Ectodermal cell (in vitro differentiated cells): ENCODE measurements around the gene DPY19L3.

Source experiments
- H3K27ac ChIP-seq: 2 replicates; pipeline ENCODE4 v1.7.0; 2013; ENCODE audit warnings: mild to moderate bottlenecking, low read depth, low read length; ENCODE audit not compliant: insufficient read depth, poor library complexity, severe bottlenecking
- H3K27me3 ChIP-seq: 2 replicates; pipeline ENCODE4 v1.7.0; 2013; ENCODE audit warnings: mild to moderate bottlenecking, low read length; ENCODE audit not compliant: insufficient read depth, control insufficient read depth, poor library complexity, severe bottlenecking
- H3K36me3 ChIP-seq: one replicate; pipeline ENCODE4 v1.7.0; 2013; ENCODE audit warnings: low read length; ENCODE audit not compliant: control insufficient read depth, insufficient read depth
- H3K4me1 ChIP-seq: one replicate; pipeline ENCODE4 v1.7.0; 2013; ENCODE audit warnings: low read length; ENCODE audit not compliant: control insufficient read depth, insufficient read depth
- H3K4me3 ChIP-seq: 2 replicates; pipeline ENCODE4 v1.7.0; 2013; ENCODE audit warnings: low read depth, low read length, control low read depth; ENCODE audit not compliant: insufficient read depth
- H3K9me3 ChIP-seq: 2 replicates; pipeline ENCODE4 v1.7.0; 2013; ENCODE audit warnings: mild to moderate bottlenecking, low read length, moderate library complexity; ENCODE audit not compliant: control insufficient read depth
- WGBS, 2 experiments: methylation state at CpG; one replicate each; pipeline ENCODE4 v1.1.7; 2013; ENCODE audit warnings: missing lambda C conversion rate in 2 of 2; 5-methylcytosine and 5-hydroxymethylcytosine counted together

DPY19L3 gene

DNA sequence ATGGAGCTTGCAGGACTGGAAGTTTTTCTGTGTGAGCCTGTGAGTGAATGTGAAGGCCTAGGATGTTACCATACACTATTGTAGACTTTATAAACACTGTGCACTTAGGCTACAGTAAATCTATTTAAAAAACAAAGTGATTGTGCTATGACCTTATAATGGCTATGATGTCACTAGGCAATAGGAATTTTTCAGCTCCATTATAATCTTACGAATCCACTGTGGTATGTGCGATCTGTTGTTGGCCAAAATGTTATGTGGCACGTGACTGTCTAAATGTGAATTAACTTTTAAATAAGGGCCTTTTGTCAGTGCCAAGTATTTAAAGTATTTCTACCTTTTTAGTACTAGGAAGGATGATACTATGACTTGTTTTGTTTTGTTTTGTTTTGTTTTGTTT is 54.9 kb downstream of the DPY19L3 start:
- Histone ChIP-seq H3K27ac (no peak overlapping the region), H3K9me3 (no peaks in the 10 kb centered on the region), H3K4me3 (no peak overlapping the region), H3K27me3 (no peaks in the 10 kb centered on the region), H3K36me3 (peaks cover 7% of the 10 kb centered on the region), H3K4me1 (no peaks in the 10 kb centered on the region)
- WGBS, 2 experiments = 94 to 97% methylated on average over 3 of the region's 3 CpGs

DNA sequence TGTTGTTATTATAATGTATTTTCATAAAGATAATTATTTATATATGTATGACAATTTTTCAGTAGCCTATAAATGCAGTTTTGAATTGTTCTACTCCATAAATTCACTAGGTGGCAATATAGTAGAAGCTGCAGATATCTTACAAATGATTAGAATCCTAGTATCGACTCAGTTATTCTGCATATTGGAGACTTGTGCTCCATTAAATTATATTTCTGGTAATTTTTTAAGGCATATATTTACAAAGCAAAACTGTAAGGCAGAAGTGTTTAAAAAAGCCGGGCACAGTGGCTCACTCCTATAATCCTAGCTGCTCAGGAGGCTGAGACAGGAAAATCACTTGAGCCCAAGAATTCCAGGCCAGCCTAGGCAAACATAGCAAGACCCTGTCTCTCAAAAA is 58.7 kb downstream of the DPY19L3 start:
- Histone ChIP-seq H3K36me3 (no peaks in the 10 kb centered on the region), H3K27me3 (no peaks in the 10 kb centered on the region), H3K9me3 (no peaks in the 10 kb centered on the region), H3K27ac (no peak overlapping the region), H3K4me1 (peaks cover 3% of the 10 kb centered on the region), H3K4me3 (no peak overlapping the region)
- 88 to 97% methylated on average over 1 of the region's 2 CpGs for WGBS, 2 experiments

DNA sequence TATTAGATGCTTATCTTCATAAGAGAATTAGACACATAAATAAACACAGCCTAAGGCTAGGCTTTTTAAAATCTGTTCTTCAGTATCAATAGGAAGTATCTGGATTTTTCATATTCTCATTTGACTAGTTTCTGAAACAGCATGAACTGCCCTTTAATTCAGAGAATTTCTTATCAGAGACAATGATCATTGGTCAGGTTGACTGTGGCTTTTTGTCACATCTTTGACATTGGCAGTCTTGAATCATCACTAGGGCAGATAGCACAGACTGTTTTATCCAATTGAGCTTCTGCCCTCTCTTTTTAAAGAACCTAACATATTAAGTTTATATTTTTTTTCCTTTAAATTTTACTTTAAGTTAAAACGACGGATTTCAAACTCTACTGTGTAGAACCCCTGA is 59.6 kb downstream of the DPY19L3 start:
- Histone ChIP-seq H3K27me3 (no peaks in the 10 kb centered on the region), H3K27ac (no peak overlapping the region), H3K9me3 (no peaks in the 10 kb centered on the region), H3K4me3 (no peak overlapping the region), H3K36me3 (no peaks in the 10 kb centered on the region), H3K4me1 (peaks cover 3% of the 10 kb centered on the region)
- 100% methylated on average over 2 of the region's 2 CpGs for WGBS, 2 experiments

DNA sequence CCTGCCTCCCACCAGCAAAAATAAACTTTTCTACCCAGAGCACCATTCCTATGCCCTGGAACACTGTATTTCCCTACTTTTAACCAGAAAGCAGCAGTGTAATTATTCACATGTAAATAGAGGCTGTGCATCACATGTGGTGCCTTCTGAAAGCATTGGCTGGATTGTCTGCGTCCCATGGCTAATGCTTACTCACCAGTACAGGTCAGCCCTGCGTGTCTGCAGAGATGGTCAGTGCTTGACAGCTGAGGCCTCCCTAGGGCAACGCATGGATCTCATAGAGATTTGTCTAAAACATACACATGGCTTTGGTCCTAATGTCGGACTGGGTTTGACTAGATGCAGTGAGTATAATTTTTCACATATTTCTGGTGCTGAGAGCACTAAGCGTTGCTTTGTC is 64.2 kb downstream of the DPY19L3 start:
- no peaks in the 10 kb centered on the region for H3K27me3 ChIP-seq
- 94 to 95% methylated on average over 4 to 5 of the region's 5 CpGs for WGBS, 2 experiments
- H3K27ac ChIP-seq = no peak overlapping the region
- H3K9me3 ChIP-seq = no peaks in the 10 kb centered on the region
- no peak overlapping the region for H3K4me3 ChIP-seq
- no peaks in the 10 kb centered on the region for H3K36me3 ChIP-seq
- peaks cover 3% of the 10 kb centered on the region for H3K4me1 ChIP-seq

DNA sequence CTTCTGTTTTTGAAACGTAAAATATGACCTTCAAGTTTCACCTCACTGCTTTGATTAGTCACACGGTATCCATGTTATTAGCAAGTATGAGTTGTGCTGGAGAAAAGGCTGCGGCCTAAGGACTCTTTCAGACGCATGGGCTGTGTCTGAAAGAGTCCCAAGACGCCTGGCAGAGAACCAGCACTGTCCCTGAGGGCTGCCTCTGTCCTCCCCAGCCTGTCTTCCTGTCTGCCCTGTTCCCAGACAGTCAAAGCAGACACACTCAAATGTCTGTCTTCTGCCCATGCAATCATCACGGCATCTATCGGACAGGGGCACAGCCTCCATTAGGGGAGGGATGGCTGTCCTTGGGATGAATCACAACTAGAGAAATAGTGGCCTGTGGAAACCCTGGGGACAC is 65.5 kb downstream of the DPY19L3 start:
- 92 to 99% methylated on average over 7 of the region's 7 CpGs for WGBS, 2 experiments
- H3K27ac ChIP-seq = no peak overlapping the region

DNA sequence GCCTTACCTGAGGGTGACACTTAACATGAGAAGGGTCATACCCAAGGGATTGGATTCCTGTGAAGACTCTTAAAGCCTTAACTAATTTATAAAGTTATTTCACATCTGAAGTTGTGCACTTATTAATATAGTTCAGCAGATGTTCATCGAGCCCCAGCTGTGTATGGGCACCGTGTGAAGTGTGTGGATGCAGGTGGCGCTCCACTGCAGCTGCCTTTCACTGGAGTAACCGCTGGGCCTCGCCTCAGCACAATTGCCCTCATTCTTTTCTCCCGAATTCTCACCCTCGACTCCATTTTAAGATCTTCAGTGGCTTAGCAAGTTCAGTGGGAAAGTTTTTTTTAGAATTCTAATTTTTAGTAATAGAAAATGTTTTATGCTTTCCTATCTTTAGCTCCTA is 66.2 kb downstream of the DPY19L3 start:
- no peak overlapping the region for H3K4me3 ChIP-seq
- no peak overlapping the region for H3K27ac ChIP-seq
- no peaks in the 10 kb centered on the region for H3K27me3 ChIP-seq
- no peaks in the 10 kb centered on the region for H3K36me3 ChIP-seq
- H3K9me3 ChIP-seq = no peaks in the 10 kb centered on the region
- H3K4me1 ChIP-seq = no peaks in the 10 kb centered on the region
- 92% methylated on average over 7 of the region's 7 CpGs for WGBS, 2 experiments

More for the DNA sequence above, 65.5 kb downstream of the DPY19L3 start:
- H3K9me3 ChIP-seq = no peaks in the 10 kb centered on the region
- no peaks in the 10 kb centered on the region for H3K27me3 ChIP-seq
- H3K4me3 ChIP-seq = no peak overlapping the region
- H3K4me1 ChIP-seq = no peaks in the 10 kb centered on the region
- H3K36me3 ChIP-seq = no peaks in the 10 kb centered on the region

DNA sequence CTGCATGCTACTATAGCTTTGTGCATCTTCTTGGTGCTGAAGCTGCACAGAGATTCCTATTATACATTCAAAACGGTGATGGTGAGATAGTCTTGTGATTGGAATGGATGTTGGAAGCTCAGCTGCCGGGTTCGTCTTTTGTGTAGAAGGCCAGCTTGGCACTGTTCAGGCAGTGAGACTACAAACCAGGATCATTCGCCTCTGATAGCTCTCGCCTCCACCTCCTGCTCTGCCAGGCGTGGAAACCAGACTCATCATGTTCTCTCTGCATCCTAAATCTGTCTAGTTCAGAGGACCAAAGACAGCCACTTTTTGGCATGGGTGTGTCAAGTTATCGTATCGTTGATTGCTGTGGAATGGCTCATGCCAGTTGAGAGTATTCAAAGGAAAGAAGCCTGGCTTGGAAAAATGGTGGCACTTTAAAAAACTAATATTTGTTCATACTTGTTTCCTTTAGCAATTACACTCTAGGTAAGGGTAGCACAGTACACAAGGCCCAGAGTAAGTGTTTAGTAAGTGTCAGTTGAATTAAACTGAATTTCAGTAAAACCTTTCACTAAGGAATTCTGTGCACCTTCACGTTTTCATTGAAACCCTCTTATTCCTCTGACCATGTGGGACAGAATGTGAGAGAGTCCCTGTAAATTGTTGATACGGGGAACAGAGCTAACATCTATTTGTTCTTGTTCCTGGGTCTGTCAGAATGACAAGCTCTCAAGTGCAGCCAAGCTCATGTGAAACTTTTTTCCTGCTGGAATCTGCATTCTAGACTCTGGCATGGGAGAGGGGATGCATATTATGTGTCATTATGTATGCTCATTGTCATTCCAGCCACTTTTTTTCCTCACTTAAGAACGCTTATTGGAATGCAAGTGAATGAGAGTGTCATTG is 69.8 kb downstream of the DPY19L3 start:
- Histone ChIP-seq H3K27me3 (no peaks in the 10 kb centered on the region), H3K36me3 (peaks cover 18% of the 10 kb centered on the region), H3K9me3 (no peaks in the 10 kb centered on the region), H3K4me1 (no peaks in the 10 kb centered on the region), H3K4me3 (no peak overlapping the region), H3K27ac (no peak overlapping the region)
- WGBS, 2 experiments = 93 to 94% methylated on average over 11 of the region's 11 CpGs

DNA sequence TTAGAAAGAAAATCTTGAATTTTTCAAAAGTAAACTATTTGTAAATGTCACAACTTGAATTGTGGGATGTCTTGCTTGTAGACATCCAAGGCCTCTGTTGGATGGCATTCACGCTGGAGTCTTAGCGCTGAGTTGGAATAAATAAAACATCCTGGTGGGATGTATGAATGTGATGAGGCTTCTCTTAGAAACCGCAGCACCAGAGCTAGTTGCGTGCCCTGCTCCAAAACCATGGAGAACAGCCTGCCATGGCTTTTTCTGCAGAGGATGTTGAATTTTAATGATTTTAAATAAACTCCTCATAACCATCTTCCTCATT is 70.4 kb downstream of the DPY19L3 start:
- Histone ChIP-seq H3K9me3 (no peaks in the 10 kb centered on the region), H3K4me3 (no peak overlapping the region), H3K27me3 (no peaks in the 10 kb centered on the region), H3K27ac (no peak overlapping the region), H3K4me1 (no peaks in the 10 kb centered on the region), H3K36me3 (peaks cover 24% of the 10 kb centered on the region)
- 98 to 99% methylated on average over 4 of the region's 4 CpGs for WGBS, 2 experiments

DNA sequence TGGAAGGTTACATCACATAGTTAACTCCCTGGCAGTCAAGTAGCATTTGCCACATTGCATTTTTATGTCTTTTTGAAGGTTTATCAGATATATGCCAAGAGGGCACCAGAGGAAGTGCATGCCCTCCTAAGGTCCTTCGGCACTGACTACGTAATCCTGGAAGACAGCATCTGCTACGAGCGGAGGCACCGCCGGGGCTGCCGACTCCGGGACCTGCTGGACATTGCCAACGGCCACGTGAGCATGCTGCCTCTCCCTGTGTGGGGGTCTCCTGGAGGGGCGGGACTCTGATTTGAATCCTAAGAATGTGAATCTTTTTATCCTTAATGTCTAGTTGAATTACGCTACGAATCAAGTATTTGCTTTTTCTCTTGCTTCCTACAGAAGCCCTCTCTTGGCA is 74.8 kb downstream of the DPY19L3 start:
- 95 to 98% methylated on average over 13 of the region's 13 CpGs for WGBS, 2 experiments
- Histone ChIP-seq H3K36me3 (peaks cover 52% of the 10 kb centered on the region), H3K27ac (no peak overlapping the region), H3K9me3 (no peaks in the 10 kb centered on the region), H3K27me3 (no peaks in the 10 kb centered on the region), H3K4me1 (no peaks in the 10 kb centered on the region), H3K4me3 (no peak overlapping the region)

DNA sequence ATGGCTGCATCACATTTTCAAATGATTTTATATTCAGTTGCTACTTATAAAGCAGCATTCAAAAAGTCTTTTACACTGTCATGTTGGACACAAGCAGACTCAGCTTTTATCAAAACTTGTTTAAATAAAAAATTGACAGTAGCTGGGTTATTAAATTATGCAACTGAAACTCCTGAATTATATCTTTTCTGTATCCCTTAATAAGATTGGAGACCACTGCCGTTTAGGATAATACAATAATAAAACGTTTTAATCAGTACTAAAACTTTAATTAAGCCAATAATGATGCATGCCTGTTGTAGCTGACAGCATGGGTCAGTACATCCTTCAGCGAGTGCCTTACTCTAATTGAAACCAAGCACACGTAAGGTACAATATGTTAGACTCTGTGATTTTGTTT is 78.0 kb downstream of the DPY19L3 start:
- no peaks in the 10 kb centered on the region for H3K4me1 ChIP-seq
- H3K9me3 ChIP-seq = no peaks in the 10 kb centered on the region
- H3K27ac ChIP-seq = no peak overlapping the region
- peaks cover 60% of the 10 kb centered on the region for H3K36me3 ChIP-seq
- H3K27me3 ChIP-seq = no peaks in the 10 kb centered on the region
- 88 to 98% methylated on average over 4 of the region's 4 CpGs for WGBS, 2 experiments
- H3K4me3 ChIP-seq = no peak overlapping the region
